Hematopoietic multipotent progenitor cell treated with erythropoietin and hydrocortisone succinate and interleukin-3 and kit ligand, for 4 days (in vitro differentiated cells): ENCODE results near the gene LPAR4.
"Not testable (repeated sequence)": the region's sequence is repeated elsewhere in the genome, so short reads cannot be mapped to it uniquely, and the experiment has no call there.

Experiments used
- DNase-seq: peaks from one replicate; pipeline ENCODE4 v3.0.0-alpha.2; 2015

Gene LPAR4

GRCh38 chrX:78747489-78747888 lies at the start of gene LPAR4:
TSS of gene LPAR4 (plus strand) at chrX:78747720. CDS start at chrX:78754870, 7,150 bp downstream.
- no peak for DNase-seq

GRCh38 chrX:78706071-78706470 lies 41.4 kb upstream of the LPAR4 start:
- DNase-seq, result no peak

- DNase-seq, result peak; percentile 53
These were observed 39.3 kb upstream of the LPAR4 start for GRCh38 chrX:78708262-78708661.

GRCh38 chrX:78708816-78709215 lies 38.7 kb upstream of the LPAR4 start:
- no peak for DNase-seq

GRCh38 chrX:78710171-78710570 lies 37.3 kb upstream of the LPAR4 start:
- no peak for DNase-seq

GRCh38 chrX:78712336-78712735 lies 35.2 kb upstream of the LPAR4 start:
- DNase-seq, result no peak

GRCh38 chrX:78725287-78725686 lies 22.2 kb upstream of the LPAR4 start:
- DNase-seq, result no peak

- DNase-seq, result no peak
These were observed 1.0 kb upstream of the LPAR4 start for GRCh38 chrX:78746496-78746895.

GRCh38 chrX:78747971-78748370 lies 451 bp downstream of the LPAR4 start:
- no peak for DNase-seq

- no peak for DNase-seq
These were observed 1.3 kb downstream of the LPAR4 start for GRCh38 chrX:78748846-78749245.

- no peak for DNase-seq
These were observed 6.1 kb downstream of the LPAR4 start for GRCh38 chrX:78753571-78753970.

- no peak for DNase-seq
These were observed 7.4 kb downstream of the LPAR4 start for GRCh38 chrX:78754917-78755316.

GRCh38 chrX:78759081-78759480 lies 11.6 kb downstream of the LPAR4 start:
- DNase-seq, result no peak

GRCh38 chrX:78769101-78769755 lies 21.7 kb downstream of the LPAR4 start:
- DNase-seq, result no peak

GRCh38 chrX:78769946-78770345 lies 22.4 kb downstream of the LPAR4 start:
- no peak for DNase-seq

- DNase-seq, result peak; percentile 35
These were observed 49.4 kb downstream of the LPAR4 start for GRCh38 chrX:78796916-78797315.

- no peak for DNase-seq
These were observed 52.6 kb downstream of the LPAR4 start for GRCh38 chrX:78800114-78800513.

GRCh38 chrX:78800694-78801093 lies 53.2 kb downstream of the LPAR4 start:
- no peak for DNase-seq

- no peak for DNase-seq
These were observed 54.0 kb downstream of the LPAR4 start for GRCh38 chrX:78801522-78801921.

GRCh38 chrX:78802526-78802925 lies 55.0 kb downstream of the LPAR4 start:
- not testable (repeated sequence) for DNase-seq
